ENCODE measurements around the gene ADCYAP1R1.
A peak's percentile ranks its signal among the peaks of the same experiment; 100 is the strongest.
"Not testable (repeated sequence)": the region's sequence is repeated elsewhere in the genome, so short reads cannot be mapped to it uniquely, and the experiment has no call there.

The ADCYAP1R1 gene

GRCh38 chr7:31134246-31135188 is 82.4 kb downstream of the ADCYAP1R1 start:
- DNase-seq (ENCODE audit: low spot score), result peak; percentile 63

GRCh38 chr7:31137234-31137633 is 85.1 kb downstream of the ADCYAP1R1 start:
- DNase-seq (ENCODE audit: low spot score), result no peak

- no peak for DNase-seq (ENCODE audit: low spot score)
Observed at GRCh38 chr7:31145339-31145738, 93.2 kb downstream of the ADCYAP1R1 start.

DNA sequence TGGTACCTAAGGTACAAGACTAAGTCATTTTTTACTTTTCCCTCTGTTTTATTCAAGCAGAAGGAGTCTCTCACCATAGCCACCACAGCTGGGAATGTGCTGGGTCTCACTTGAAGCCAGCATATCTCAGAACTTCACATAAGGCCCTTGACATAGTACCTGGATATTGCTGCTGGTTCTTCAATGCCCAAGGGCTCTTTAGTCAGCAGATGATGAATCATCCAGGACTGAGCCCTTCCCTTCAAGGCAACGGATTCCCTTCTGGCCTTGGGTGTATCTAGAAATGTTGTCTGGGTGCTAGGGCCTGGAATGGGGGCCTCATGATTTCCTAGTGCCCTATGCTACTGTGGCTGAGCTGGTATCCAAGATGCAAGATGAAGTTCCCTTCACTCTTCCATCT is 93.9 kb downstream of the ADCYAP1R1 start:
- DNase-seq (ENCODE audit: low spot score), result no peak

- DNase-seq (ENCODE audit: low spot score), result no peak
Observed at GRCh38 chr7:31146538-31146937, 94.4 kb downstream of the ADCYAP1R1 start.

DNA sequence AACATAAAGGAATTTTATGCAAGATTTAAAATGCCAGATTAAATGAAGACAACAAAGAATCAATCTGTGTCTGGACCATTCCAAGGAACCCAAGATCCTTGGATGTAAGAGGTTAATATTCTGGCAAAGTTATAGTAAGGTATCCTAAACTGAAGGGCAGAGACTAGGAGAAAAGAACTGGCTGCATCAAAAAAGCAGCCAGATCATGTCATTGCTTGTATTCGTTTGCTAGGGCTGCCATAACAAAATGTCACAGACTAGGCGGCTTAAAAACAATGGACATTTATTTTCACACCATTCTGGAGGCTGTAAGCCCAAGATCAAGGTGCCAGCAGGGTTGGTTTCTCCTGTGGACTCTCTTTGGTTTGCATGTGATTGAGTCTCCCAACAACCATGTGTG is 99.7 kb downstream of the ADCYAP1R1 start:
- no peak for DNase-seq (ENCODE audit: low spot score)

DNA sequence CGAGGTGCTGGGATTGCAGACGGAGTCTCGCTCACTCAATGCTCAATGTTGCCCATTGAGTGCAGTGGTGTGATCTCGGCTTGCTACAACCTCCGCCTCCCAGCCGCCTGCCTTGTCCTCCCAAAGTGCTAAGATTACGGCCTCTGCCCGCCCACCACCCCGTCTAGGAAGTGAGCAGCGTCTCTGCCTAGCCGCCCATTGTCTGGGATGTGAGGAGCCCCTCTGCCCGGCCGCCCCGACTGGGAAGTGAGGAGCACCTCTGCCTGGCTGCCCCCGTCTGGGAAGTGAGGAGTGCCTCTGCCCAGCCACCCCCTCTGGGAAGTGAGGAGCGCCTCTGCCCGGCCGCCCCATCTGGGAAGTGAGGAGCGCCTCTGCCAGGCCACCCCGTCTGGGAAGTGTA is 101.2 kb downstream of the ADCYAP1R1 start:
- DNase-seq (ENCODE audit: low spot score), result not testable (repeated sequence)

GRCh38 chr7:31160941-31161340 is 108.8 kb downstream of the ADCYAP1R1 start:
- no peak for DNase-seq (ENCODE audit: low spot score)
